GM20000 (cell line): ENCODE data around the gene IQGAP2.

Experiments used
- DNase-seq: peaks from one replicate; pipeline ENCODE4 v3.0.0; 2012; ENCODE audit warnings: low spot score
- TF ChIP-seq, protein P1 (sequence below): IDR thresholded peaks from 2 replicates; pipeline ENCODE4 v1.5.1; 2012; ENCODE audit warnings: mild to moderate bottlenecking, control low read depth; ENCODE audit errors: extremely low read depth, missing control alignments

The IQGAP2 gene

GRCh38 chr5:76692651-76693050, 289.6 kb downstream of the IQGAP2 start:
- DNase-seq = no peak
- TF ChIP-seq, protein P1, sequence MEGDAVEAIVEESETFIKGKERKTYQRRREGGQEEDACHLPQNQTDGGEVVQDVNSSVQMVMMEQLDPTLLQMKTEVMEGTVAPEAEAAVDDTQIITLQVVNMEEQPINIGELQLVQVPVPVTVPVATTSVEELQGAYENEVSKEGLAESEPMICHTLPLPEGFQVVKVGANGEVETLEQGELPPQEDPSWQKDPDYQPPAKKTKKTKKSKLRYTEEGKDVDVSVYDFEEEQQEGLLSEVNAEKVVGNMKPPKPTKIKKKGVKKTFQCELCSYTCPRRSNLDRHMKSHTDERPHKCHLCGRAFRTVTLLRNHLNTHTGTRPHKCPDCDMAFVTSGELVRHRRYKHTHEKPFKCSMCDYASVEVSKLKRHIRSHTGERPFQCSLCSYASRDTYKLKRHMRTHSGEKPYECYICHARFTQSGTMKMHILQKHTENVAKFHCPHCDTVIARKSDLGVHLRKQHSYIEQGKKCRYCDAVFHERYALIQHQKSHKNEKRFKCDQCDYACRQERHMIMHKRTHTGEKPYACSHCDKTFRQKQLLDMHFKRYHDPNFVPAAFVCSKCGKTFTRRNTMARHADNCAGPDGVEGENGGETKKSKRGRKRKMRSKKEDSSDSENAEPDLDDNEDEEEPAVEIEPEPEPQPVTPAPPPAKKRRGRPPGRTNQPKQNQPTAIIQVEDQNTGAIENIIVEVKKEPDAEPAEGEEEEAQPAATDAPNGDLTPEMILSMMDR = no peak

GRCh38 chr5:76693141-76693540, 290.1 kb downstream of the IQGAP2 start:
- TF ChIP-seq, protein P1 = no peak
- no peak for DNase-seq

- TF ChIP-seq, protein P1 = no peak
- DNase-seq = no peak
Observed at GRCh38 chr5:76694317-76694716, 291.2 kb downstream of the IQGAP2 start.

GRCh38 chr5:76695346-76695745, 292.3 kb downstream of the IQGAP2 start:
- no peak for DNase-seq
- TF ChIP-seq, protein P1 = no peak

GRCh38 chr5:76696251-76696650, 293.2 kb downstream of the IQGAP2 start:
- TF ChIP-seq, protein P1 = no peak
- DNase-seq = no peak

DNA sequence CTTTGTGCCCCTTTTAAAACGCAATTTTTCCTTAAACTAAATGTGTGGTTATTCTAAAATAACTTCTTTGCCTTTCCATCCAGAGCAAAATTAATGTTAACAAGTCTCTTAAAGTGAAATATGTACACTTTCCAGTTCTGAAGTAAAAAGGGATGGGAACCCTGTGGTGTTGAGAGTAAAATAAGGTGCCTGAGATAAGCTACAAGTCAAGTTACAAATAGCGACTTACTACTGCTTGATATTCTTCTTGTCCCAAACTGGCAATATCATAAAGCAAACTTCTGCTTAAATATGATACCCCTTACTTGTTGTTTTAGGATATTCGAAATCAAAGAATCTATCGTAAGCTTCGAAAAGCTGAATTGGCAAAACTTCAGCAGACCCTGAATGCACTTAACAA, 294.6 kb downstream of the IQGAP2 start:
- DNase-seq = no peak

GRCh38 chr5:76700571-76700970, 297.5 kb downstream of the IQGAP2 start:
- TF ChIP-seq, protein P1 = no peak
- no peak for DNase-seq

More for the DNA sequence above, 294.6 kb downstream of the IQGAP2 start:
- TF ChIP-seq, protein P1 = no peak
